HG03175 (cell line): ENCODE results near the gene ERP44.
"Not testable (repeated sequence)": the region's sequence is repeated elsewhere in the genome, so short reads cannot be mapped to it uniquely, and the experiment has no call there.

Experiments used
- ATAC-seq: cut with Tn5 transposase; IDR thresholded peaks from one replicate; pipeline ENCODE4 v1.9.1; 2021; ENCODE audit warnings: mild to moderate bottlenecking, moderate library complexity; ENCODE audit not compliant: unreplicated experiment

ERP44 gene

DNA sequence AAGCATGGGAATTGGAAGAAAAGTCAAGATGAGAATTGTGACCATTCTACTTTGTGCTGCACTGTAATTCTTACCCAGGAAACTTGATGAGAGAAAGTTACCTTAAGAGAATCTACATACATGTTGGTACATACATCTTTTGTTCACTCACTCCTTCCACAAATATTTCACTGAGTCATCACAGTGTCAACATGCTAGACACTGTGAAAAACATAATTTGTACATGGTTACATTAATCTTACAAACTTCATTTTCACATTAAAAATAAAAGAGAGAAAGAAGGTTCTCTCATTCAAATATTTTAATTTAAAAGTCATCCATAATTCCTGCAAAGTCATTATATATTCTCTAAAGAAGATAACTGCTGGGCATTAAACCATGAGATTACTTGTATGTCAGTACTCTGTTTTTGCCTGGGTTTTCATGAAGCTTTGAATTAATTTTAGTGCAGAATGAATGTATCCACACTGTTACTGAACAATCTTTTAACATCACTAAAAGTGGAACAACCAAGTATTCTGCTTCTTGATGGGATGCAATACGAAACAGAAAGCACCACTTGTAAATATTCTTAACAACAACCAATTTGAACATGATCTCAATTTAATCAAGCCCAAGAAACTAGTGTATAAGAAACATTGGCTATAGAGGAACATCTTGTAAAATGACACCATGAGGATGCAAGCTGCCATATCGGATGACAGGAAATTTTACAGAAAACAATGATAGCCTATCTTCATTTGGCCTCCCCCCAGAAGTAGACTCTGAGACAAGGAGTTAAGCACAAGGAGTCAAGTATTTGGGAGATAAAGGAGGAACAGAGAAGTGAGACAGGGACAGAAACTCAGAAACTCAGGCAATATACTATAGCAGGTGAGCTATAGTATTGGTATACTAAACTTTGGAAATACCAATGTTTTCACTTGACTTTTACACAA, 28.4 kb downstream of the ERP44 start:
- ATAC-seq, result no peak

DNA sequence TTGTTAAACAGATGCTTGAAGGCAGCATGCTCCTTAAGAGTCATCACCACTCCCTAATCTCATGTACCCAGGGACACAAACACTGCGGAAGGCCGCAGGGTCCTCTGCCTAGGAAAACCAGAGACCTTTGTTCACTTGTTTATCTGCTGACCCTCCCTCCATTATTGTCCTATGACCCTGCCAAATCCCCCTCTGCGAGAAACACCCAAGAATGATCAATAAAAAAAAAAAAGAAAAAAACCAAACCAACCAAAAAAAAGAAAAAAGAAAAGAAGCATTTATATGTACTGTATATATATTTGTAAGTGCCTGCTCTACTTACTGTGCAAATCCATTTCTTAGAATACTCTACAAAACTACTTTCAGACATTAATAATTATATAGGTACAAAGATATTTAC, 29.7 kb downstream of the ERP44 start:
- ATAC-seq, result not testable (repeated sequence)

DNA sequence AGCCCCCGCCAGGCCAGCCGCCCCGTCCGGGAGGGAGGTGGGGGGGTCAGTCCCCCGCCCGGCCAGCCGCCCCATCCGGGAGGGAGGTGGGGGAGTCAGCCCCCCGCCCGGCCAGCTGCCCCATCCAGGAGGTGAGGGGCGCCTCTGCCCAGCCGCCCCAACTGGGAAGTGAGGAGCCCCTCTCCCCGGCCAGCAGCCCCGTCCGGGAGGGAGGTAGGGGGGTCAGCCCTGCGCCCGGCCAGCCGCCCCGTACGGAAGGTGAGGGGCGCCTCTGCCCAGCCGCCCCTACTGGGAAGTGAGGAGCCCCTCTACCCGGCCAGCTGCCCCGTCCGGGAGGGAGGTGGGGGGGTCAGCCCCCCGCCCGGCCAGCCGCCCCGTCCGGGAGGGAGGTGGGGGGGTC, 30.8 kb downstream of the ERP44 start:
- ATAC-seq, result not testable (repeated sequence)

DNA sequence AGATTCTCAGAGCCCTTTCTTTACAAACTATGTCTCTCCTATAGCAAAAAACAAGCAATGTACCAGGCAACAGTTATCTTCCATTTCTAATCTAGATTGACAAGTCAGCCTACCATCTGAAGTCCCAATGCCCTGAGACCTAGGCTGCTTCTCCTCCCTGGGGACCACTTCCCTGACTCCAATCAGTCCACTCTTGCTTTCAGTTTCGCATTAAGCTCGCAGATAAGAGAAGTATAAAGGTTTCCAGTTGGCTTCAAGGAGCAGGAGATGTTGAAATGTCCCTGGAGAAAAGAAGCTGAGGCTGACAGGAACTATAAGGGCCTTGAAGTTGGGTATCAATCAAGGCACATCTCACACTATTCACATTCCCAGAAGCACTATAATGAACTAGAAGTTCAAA, 32.3 kb downstream of the ERP44 start:
- ATAC-seq, result peak; percentile 92

DNA sequence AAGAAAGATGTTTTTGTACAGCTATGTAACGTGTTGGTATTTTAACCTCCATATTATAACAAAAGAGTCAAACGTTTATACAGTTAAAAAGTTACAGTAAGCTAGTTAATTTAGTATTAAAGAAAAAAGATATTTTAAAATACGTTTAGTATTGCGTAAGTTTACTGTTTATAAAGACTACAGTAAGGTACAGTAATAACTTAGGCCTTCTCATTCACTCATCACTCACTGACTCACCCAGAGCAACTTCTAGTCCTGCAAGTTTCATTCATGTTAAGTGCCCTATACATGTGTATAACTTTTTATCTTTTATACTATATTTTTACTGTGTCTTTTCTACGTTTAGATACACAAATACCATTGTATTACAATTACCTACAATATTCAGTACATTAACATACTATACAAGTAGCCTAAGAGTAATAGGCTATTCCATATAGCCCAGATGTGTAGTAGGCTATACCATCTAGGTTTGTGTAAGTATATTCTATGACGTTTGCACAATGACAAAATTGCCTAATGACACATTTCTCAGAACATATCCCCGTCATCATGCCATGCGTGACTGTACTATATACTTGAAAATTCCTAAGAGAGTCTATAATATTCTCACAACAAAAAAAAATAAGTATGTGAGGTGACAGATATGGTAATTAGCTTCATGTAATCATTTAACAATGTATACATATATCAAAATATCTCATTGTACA, 33.8 kb downstream of the ERP44 start:
- no peak for ATAC-seq

DNA sequence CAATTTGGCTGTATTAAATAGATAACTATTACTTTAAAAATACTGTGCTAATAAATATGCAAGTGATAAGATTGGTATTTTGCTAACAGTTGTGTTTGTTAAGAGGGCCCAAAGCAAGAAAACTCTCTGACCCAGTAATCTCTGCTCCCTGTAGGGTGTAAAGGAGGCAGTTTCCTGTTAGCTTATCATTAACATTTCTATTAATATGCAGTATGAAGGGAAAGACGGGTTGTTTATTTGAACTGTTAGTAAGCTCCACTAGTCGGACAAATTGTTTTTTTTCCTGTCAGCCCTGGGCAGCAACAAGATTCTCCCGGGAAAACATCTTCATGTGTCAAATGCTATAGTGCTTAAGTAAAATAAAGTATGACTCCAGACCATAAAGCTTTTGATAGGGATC, 35.6 kb downstream of the ERP44 start:
- ATAC-seq, result no peak

DNA sequence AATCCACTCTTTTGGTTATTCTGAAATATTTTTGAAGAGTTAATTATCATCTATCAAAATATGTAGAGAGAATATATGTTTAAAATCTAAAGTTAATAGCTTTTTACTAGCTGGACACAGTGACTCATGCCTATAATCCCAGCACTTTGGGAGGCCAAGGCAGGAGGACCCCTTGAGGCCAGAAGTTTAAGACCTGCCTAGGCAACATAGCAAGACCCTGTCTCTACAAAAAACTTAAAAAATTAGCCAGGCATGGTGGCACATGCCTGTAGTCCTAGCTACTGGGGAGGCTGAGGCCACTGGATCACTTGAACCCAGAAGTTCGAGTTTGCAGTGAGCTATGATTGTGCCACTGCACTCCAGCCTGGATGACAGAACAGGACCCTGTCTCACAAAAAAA, 36.1 kb downstream of the ERP44 start:
- not testable (repeated sequence) for ATAC-seq

DNA sequence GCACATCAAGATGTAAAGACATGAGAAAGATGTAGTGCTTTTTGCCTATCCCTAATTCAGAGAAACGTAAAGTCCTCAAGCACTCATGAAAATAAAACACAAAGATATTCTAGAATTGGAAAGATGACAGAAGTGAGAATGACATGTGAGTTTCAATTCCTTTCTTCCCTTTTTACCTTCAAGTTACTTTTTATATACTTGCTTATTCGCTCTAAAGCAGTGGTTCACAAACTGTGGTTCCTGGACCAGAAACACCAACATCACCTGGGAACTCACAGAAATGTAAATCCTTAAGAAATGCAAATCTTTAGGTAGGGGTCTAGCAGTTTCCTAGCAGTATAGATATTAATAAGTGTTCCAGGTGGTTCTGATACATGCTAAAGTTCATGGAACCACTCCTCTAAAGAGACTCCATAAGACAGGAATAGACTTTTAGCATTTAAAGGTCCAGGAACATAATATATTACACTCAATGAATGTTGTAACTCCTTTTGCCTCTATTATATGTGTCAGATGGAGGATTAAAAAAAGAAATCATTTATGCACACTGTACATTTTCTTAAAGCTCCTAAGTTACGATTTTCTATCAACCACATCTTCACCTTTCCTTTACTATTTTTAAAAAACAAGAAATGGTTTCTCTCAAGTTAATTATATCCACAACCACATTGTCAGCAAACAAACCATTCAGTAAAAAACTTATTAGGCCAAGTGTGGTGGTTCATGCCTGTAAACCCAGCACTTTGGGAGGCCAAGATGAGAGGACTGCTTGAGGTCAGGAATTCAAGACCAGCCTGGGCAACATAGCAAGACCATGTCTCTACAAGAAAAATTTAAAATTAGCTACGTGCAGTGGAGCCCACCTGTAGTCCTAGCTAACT, 39.9 kb downstream of the ERP44 start:
- no peak for ATAC-seq

DNA sequence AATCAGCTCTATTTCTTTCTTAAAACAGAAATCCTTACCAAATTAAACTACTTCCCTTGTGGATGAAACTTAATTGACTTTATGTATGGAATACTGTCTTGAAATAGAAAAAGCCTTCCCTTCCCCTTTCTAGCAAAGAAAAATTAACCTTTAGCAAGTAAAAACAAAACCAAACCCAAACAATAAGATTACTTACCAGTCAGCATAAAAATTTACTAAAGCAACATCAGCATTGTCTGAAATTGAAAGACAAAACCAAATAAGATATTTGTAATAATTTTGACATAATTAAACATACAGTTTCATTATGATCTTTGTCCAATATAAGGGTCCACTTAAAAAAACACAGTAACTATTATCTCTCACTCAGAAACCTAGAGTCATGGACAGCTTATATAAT, 41.2 kb downstream of the ERP44 start:
- ATAC-seq, result no peak

DNA sequence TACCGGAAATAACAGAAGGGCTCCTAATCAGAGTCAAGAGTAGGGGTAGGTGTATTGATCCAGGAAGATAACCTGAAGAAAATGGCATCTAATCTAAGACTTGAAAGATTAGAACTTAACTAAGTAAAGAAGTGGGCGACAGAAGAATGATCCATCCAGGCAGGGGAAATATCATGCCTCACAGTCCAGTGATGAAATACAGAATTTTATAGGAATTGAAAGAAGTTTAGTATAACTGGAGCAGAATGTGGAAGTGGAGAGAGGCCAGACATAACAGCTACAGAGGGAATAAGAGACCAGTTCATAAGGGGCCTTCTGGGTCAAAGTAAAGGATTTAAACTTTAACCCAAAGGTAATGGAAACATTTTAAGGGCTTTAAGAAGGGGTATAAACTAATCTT, 42.2 kb downstream of the ERP44 start:
- ATAC-seq, result no peak

DNA sequence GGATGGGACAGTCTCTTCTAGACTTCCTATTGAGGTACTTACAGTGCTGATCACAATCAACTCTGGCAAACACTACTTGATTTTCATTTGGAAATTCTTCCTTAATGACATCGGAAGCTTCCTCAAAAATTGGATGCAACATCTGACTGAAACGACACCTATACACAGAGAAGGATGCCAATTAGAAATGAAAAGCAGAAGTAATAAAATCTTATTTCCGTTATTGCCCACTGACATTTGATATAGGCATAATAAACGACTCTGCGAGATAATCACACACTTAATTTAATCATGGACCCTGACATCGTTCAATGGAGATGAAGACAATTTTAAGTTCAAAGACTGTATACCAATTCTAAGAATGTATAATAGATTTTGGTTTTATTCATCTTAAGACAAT, 46.4 kb downstream of the ERP44 start:
- ATAC-seq, result no peak

DNA sequence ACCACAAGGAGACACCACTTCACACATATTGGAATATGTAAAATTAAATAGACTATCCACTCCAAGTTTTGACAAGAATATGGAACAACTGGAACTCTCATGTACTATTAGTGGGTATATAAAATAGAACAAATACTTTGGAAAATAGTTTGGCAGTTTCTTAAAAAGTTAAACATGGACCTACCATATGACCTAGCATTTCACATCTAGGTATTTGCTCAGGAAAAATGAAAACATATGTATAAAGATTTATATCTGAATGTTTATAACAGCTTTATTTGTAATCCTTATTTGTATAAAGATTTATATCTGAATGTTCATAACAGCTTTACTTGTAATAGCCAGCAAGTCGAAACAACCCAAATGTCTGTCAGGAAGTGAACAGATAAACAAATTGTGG, 49.2 kb downstream of the ERP44 start:
- no peak for ATAC-seq

DNA sequence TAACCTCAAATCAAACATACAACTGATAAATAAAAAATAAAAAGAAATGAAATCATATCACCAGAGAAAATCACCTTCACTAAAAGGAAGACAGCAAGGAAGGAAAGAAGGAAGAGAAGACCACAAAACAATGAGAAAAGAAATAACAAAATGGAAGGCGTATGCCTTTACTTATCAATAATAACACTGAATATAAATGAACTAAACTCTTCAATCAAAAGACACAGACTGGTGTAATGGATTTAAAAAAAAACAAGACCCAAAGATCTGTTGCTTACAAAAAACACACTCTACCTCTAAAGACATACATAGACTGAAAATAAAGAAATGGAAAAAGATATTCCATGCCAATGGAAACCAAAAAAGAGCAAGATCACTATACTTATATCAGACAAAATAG, 60.3 kb downstream of the ERP44 start:
- ATAC-seq, result no peak

DNA sequence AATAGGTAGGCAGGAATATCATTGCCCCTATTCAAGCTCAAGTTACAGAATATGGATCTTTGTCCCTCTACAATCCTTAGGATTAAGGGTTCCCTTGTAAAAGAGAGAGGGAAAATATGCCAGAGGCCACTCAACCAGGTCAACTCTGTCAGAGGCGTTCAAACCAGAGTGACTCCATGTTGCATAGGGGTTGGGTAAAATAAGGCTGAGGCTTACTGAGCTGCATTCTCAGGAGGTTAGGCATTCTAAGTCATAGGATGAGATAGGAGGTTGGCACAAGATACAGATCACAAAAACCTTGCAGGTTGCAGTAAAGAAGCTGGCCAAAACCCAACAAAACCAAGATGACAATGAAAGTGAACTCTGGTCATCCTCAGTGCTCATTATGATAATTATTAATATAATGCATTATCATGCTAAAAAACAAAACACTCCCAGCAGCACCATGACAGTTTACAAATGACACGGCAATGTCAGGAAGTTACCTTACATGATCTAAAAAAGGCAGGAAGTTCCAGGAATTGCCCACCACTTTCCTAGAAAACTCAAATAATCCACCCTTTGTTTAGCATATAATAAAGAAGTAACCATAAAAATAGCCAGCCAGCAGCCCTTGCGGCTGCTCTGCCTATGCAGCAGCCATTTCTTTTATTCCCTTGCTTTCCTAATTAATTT, 64.8 kb downstream of the ERP44 start:
- ATAC-seq, result no peak

DNA sequence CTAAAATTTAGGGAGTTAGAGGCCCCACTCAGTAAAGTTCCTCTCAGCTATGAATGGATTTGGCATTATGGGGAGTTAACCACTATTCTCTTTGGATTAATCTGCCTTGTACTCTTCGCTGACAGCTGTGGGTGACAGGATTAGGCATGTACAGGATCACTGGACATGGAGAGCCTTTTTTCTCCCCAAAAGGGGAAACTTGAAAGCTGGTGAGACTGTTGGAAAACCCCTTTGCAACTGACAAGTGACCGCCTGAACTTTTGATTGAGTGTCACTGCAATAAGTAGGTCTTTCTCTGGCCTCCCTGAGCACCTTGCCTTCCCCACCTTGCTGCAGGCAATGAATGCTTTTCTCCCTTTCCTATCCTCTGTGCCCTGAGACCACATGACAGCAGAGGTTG, 68.3 kb downstream of the ERP44 start:
- ATAC-seq, result no peak

DNA sequence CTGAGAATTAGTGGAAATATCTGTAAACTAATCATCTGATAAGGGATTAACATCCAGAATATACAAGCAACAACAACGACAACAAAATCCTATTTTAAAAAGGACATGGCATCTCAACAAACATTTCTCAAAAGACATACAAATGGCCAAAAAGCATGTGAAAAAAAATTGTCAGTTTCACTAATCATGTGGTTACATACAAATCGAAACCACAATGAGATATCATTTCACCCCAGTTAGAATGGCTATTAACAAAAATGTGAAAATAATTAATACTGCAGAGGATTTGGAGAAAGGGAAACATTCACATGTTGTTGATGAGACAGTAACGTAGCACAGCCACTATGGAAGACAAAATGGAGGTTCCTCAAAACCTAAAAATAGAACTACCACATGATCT, 69.5 kb downstream of the ERP44 start:
- ATAC-seq, result no peak

DNA sequence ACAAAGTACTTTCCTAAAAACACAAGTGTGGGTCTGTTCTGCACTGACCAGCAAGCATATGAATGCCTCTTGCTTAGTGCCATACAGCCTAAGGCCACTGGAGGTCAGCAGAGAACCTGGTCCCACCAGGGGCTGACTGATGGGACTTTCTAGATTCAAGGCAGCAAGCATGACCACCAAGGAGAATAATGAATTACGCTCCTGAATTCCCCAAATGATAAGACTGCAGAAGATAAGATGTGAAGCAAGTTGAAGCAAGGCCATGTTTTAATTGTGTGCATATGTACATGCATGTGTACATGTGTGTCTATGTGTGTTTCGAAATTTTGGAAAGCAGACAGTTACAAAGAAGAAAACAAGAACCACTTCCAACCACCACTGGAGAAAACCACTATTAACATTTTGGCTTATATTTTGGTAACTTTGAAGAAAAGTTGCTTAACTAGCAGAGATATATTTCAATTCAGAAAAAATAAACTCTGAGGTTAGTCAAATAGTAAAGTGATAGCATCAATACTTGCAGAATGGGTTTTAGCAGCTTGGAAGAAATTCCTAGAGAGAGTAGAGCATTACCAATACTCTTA, 70.5 kb downstream of the ERP44 start:
- ATAC-seq, result peak; percentile 92

DNA sequence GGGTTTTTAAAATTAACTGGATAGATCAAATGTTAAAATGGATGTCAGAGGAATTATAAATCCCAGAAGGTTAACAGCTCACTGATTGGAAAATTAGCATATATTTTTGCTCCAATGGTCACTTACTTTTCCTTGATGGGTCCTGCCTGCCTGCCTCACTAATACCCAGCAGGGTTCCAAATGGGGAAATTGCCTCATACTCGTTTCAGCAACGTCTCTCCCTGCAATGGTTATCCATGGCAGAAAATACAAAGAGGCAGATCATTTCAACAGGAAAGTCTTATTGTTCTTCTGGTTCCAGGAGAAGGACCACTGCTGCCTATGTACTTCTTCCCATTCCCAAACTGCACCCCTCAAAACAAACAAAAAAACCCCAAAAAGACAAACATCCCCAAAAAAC, 71.3 kb downstream of the ERP44 start:
- no peak for ATAC-seq

DNA sequence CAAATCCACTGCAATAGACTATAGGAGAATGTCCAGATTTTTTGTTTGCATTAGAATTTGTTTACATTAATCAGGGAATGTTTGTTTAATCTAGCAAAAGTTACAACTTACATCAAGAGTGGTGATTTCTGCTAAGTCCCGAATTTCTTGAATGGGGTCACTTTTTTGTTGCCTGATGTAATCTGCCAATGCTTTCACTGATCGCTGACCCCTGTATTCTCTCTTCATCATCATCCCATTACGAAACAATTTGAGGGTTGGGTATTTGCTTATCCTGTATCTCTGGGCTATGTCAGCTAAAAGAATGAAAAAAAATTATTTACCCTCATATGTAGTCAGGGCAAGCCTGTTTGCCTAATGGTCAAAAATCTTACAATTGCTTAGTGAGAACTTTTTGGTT, 76.9 kb downstream of the ERP44 start:
- no peak for ATAC-seq

DNA sequence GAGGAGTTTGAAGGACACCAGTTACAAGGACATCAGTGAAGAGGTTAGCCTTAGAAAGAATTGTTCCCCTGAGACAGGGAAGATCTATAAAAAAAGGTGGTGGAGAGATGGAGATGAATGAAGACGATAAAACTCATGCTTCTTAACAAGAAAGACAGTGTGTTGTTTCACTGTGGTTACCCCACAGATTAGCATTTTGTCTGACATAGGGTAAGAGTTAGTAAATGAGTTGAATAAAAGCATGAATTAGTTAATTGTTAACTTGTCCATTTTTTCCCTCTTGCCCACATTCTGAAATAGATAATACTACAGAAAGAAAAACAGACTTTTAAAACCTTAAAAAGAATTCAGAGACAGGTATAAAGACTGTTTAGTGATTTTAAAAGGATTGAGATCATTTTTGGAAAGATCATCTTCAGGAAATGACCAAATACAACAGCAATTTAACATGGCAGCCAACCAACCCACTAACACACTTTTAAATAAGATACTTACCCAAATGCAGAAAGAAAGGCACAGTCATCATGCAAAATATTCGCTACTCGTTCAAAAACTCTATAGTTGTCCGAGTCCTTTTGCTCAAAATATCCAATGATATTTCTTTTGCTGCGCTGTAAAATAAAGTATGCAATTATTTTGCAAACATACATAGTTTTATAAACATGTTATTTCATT, 78.5 kb downstream of the ERP44 start:
- no peak for ATAC-seq
